Stimulated activated CD8-positive, alpha-beta memory T cell treated with anti-CD3 and anti-CD28 coated beads, Interleukin-12 subunit alpha, Interleukin-12 subunit beta, amount 100 ng/mL, for 1 hour (primary cell): ENCODE data around the gene HCFC1.
A peak's percentile ranks its signal among the peaks of the same experiment; 100 is the strongest.

Experiments used
- DNase-seq: peaks from one replicate; pipeline ENCODE4 v3.0.0-alpha.2; 2020; ENCODE audit warnings: low read depth

The HCFC1 gene

DNA sequence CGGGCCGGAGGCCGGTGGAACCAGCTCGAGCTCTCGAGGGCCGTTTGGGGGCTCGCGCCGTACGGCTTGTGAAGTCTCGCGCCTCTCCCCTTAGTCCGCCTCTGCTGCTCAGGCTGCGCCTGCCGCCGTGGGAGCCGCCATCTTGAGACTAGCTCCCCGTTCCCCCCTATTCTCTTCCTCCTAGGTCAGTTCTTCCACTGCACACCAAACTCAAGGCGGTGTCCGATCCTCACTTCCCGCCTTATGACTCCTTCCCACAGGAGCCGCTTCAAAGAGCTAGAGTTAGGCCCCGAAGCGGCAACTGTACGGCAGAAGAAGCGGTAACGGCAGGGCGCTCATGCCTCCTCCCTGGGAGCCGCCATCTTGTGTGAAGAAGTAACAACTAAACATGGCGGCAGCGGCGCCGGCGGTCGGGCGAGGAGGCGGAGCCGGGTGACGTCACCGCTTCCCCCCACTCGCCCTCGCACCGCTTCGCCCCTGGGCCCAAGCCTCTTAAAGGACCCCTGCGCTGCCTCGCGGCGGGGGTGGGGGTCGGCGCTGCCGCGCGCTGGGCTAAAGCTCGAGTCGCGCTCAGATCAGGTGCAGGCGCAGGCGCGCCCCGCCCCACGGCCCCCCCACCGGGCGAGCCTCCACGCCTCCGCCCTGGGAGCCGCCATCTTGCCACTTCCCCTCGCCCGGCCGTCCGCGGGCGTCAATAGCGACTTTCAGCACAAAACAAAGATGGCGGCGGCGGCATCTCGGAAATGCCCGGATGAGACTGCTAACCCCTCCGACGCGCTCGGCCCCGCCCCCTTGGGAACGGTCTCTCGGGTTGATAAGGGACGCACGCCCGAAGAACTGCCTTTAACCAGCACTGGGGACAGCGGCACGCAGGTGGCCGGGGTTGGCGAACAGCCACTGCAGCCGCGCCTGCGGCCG is at the start of gene HCFC1:
TSS of gene HCFC1 (minus strand) at position 369 of the 918 bp plus-strand sequence. CDS start 978 bp downstream, outside the sequence.
- peak; percentile 79 for DNase-seq

DNA sequence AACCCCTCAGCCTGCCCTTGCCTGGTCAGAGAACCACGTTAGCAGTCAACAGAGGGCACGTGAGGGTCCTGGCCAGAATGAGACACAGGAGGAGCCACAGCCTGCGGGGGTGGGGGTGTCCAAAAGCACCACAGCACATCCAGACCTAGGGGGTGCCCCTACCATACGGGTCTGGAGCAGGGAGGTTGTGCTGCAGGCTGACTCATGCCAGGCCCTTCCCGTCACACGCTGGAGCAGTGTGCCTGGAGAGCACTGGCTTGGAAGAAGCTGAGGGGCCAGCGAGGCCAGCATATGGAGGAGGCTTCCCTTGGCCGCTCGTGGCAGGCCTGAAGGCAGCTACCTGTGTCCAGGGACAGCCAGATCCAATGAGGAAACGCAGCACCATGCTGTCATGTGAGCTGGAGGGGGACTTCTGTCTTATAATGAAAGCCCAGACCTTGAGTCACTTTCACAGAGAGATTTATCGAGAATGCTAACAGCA is 49.6 kb upstream of the HCFC1 start:
- no peak for DNase-seq

DNA sequence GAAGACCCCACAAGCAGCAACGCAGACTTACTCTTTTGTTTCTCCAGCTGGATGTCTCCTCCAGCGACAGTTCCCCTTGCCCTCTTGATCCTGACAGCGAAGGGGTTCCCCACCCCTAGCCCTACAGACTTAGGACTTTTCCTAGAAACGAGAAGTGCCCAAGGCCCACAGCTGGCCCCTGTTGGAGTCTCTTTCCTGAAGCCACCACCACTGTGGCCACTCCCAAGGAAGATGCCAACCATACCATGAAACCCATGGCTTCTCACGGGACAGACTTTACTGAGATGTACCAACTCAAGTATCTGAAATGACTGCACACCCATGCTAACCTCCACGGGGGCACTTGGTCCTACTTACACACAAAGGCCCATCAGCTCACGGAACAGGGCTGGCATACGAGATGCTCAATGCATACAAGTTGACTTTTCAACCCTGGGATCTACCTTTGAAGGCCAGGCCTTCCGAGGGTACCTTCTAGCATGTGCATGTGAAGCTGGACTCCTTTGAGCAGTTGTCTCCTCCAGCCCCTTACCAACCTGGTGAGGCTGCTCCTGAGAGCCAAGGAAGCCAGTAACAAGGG is 49.0 kb upstream of the HCFC1 start:
- no peak for DNase-seq

DNA sequence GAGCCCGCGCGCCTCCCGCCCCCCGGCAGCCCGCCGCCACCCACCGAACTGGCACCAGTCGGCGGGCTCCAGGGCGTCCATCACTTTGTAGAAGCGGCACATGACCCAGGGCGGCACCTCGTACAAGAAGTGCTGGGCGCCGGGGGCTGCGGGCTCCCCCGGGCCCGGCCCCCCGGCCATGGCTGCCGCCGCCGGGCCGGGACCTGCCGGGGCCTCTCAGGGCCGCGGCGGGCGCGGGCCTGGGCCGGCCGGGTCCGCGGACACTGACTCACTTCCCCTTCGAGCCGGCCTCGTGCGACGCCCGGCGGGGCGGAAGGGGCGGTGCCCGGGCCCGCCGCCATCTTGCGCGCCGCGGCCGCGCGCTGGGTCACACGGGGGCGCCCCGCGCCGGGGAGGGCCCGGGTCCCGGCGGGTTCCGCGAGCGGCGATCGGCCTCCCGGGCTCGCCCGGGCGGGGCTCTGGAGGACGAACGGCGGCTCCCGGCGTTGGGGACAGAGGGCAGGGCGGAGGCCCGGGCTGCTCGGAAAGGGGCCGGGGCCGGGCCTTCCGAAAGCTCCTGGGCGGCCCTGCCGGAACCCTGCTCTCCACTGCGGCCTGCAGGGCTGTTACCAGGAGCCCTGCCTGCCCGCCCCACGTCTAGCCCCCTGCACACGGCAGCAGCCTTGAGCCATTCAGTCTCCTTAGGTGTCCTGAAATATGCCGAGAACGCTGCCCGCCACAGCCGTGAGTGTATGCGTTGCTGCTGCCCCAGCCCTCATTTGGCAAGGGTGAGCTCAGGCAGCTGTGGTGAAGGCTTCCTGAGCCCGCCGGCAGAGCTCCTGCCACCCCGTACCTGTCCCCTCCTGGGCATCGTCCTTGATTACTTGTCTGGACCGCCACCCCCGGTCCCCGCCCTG is 48.3 kb upstream of the HCFC1 start, which contains the start of gene IRAK1:
TSS of gene IRAK1 (minus strand) at position 270 of the 896 bp plus-strand sequence. CDS start at position 180, 90 bp downstream.
- DNase-seq: peak; percentile 28

DNA sequence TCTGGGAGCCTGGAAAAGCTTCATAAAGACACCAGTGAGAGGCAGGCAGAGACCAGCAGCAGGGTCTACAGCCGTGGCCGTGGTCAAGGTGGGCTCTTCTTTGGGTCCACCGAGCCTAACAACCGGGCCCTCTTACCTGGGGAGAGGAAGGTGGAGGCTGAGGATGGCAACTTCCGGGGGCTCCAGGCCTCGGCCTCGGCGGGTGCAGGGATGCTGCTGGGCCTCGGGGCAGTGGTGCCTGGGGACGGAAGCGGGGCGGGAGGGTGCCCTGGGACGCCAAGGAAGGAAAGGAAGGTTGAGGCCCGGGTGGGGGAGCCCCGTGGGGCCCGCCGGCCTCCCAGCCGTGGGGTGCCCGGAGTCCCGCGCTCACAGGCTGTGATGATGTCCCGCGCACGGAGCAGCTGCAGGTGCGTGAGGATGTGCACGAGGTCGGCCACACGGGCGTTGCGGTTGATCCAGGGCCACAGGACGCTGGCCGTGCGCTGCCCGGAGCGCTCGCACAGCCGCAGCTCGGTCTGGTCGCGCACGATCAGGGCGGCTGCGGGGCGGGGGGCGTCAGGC is 47.5 kb upstream of the HCFC1 start:
- DNase-seq: no peak

DNA sequence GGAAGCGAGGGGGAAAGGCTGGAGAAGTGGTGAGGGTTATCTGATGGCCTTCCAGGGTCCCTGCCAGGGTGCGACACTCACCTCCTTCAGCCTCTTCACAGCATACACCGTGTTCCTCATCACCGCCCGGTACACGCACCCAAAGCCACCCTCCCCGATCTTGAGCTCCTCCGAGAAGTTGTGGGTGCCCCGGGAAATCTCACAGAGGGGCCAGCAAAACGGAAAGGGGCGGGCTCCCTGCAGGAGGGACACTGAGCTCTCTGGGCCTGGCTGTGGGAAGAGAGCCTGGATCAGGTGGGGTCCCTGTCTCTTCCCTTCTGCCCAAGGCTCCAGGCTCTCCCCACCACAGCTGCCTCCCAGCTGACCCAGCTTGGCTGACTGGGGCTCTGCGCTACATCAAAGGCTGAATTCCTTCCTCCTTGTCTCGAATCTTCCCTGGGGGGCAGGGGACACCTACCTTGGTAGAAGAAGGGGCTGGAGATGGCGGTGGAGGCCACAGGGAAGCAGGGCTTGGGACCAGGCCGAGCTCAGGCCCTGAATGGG is 47.0 kb upstream of the HCFC1 start:
- DNase-seq: no peak

DNA sequence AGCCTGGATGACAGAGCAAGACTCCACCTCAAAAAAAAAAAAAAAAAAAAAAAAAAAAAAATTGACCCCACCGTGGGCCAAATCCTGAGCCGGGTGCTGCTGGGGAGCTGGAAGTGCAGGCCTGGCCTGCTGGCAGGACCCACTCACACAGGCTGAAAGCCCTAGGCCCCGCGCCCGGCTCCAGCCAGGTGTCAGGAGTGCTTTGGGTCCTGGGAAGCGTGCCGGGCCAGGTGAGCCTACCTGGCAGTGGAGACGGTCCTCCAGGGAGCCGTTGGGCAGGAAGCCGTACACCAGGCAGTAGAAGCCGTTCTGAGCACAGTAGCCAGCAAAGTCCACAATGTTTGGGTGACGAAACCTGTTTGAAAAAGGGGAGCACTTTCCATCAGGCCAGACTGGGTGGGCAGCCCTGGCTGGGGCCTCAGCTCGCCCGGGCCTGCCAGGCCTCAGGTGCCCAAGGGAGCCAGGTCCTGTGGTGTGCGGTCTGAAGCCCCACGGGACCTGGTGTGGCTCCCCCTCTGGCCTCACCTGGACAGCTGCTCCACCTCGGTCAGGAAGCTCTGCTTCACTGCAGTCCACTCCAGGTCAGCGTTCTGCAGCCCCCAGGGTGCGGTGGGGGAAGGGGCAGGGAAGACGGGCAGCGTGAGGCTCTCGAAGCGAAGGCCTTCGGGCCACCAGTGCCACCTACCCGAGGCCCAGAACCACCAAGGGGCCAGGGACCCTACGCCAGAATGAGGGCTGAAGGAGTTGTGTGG is 46.3 kb upstream of the HCFC1 start:
- no peak for DNase-seq

DNA sequence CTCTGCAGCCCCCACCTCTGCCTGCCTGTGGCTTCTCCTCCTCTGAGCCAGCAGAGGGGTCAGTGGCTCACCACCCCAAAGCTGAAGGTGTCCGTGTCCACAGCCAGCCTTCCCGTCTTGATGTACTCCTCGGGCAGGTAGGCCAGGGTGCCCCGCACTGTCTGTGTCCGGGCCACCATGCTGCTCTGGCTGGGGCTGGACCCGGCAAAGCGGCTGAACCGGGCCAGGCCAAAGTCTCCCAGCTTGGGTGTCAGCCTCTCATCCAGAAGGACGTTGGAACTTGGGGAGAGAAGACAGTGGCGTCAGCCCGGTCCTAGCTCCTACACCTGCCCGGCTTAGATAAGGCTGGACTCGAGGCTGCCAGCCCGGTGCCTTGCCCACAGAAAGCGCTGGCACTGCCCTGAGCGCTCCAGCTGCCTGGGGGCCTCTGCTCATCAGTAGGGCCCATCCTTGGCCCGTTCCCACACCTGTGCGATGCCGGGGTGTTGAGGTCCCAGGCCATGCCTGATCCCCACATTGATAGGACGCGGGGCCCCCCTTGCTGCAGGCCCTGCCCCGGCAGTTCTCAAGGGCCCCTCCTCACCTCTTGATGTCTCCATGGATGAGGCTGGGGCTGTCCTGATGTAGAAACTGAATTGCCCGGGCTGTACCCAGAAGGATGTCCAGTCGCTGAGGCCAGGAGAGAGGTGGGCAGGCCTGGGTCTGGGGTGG is 44.9 kb upstream of the HCFC1 start:
- no peak for DNase-seq

DNA sequence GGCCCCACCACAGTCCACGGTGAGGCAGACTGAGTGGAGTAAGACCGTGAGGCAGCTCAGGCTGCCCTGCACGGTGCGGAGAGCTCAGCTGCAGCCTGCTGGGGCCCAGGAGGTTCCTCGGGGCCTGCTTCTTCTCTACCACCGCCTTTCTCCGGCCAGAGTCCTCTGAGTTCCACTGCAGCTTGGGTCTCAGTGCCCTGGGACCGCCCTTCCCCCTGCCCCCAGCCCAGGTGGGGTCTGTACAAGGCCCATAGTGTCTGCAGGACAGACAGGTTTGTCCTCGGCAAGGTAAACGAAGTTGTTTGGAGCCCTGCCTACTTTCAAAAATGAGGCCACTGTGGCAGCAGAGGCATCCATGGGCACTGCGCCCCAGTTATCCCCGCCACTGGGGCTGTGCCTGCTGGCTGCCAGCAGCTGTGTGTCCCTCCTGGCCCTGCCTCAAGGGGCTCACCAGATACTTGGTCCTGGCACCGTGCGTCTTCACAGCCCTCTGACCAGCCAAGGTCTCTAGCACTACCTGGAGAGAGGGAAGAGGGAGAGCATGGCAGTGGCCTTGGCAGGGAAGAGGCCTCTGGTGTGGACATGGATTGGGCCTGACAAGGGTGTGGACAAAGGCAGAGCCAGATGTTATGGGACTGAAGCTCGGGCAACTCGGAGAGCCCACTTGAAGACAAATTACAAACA is 44.1 kb upstream of the HCFC1 start:
- DNase-seq: no peak

DNA sequence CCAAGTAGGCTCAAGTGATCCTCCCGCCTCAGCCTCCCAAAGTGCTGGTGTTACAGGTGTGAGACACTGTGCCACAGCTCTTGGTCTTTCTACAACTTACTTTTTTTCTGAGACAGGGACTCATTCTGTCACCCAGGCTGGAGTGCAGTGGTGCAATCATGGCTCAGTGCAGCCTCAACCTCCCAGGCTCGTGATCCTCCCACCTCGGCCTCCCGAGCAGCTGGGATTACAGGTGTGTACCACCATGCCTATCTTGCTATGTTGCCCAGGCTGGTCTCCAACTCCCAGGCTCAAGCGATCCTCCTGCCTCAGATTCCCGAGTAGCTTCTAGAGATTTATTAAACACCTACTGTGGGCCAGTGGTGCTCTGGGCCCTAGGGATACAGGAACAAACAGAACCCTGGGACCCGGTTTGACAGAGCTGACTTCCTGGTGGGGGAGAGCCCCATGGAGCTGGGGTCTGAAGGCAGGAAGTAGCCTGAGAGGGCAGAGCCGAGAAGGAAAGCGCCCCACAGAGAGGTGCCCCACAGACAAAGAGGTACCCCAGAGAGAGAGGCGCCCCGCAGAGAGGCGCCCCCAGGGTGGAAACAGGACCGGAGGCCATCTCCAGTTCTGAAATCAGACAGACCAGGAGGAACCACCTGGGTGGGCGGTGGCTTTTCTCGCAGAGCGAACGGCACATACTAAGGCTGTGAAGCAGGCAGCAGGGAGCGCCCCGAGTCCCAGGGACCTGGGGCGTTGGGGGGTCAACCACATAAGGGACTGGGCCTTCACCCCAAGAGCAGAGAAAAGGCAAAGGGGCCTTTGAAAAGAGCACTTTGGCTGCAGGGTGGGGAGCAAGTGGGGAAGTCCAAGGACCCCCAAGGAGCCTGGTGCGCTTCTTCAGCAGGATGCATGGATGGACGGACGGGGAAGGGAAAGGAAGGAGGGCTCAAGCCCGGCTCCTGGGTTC is 43.1 kb upstream of the HCFC1 start:
- DNase-seq: no peak

DNA sequence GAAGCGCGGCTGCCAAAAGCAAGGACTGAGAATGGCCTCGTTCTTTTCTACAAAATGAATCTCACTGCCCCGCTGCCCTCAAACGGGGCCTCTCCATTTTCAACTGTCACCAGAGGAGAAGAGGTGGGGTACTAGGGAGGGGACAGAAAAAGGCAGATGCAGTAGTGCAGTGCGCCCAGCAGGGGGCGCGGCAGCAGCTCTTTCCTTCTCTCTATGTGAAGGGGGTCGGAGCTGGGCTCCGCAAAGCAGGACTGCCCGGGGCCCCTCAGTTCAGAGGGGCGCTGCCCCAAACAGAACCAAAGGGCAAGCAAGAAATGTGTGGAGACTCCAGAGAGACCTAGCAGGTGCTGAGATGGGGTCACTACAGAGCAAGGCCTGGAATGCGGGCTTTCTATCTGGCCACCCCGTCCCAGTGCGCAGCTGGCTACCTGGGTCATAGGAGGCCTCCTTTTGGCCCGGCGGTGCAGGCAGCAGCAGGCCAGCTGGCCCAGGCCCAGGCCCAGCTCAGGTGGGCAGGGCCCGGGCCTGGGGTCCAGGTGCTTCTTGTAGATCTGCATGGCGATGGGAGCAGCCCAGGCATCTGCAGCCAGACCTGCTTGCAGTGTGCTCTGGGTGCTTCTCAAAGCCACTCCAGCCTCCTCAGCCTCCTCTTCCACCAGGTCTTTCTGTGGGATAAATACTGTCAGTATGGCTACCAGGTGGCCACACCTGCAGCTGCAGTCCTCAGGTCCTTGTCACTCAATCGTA is 42.2 kb upstream of the HCFC1 start:
- peak; percentile 25 for DNase-seq

DNA sequence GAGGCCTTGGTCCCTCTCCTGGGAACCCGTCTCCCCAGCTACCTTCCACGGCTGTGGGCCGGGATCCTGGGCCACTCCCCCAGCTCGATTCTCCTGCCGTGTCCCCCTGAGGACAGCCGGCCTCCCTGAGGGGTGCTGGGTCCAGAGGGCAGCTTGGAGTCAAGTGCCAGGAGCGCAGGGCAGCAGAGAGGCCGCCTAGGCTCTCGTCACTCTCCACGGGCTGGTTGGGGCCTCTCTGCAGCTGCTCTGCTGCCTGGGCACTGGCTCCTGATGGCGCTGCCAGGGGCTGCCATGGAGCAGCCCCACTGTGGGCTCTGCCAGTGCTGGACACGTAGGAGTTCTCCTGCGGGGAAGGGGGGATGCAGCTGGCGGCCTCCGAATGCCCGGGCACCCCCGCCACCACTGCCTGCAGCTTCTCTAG is 41.4 kb upstream of the HCFC1 start:
- DNase-seq: no peak

DNA sequence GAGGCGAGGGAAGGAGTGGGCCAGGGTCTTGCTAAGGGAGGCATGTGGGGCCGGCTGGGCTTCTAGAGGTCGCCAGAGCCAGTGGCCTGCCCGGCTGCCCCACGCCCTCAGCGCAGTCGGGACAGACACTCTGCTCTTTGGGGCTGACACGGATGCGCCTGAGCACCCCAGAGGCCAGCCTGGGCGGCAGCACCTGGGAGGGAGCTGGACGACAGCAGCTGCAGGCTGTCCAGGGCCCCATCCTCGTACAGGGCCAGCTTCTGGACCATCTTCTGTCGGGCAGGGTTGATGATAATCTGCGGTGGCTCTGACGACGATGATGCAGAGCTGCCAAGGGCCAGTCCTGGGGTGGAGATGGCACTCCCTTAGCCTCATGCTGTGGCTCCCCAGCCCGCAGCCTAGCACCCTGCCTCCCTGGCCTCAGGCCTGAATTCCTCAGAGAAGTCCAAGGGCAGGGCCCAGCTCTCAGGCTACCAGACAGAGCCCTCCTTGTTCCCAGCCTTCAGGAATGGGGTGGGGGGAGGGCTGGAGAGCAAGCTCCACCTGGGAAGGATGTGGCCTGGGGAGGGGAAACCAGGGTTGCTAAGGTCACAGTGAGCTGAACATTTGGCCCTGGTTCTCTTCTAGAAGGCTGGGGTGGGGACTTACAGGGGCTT is 40.8 kb upstream of the HCFC1 start:
- no peak for DNase-seq

DNA sequence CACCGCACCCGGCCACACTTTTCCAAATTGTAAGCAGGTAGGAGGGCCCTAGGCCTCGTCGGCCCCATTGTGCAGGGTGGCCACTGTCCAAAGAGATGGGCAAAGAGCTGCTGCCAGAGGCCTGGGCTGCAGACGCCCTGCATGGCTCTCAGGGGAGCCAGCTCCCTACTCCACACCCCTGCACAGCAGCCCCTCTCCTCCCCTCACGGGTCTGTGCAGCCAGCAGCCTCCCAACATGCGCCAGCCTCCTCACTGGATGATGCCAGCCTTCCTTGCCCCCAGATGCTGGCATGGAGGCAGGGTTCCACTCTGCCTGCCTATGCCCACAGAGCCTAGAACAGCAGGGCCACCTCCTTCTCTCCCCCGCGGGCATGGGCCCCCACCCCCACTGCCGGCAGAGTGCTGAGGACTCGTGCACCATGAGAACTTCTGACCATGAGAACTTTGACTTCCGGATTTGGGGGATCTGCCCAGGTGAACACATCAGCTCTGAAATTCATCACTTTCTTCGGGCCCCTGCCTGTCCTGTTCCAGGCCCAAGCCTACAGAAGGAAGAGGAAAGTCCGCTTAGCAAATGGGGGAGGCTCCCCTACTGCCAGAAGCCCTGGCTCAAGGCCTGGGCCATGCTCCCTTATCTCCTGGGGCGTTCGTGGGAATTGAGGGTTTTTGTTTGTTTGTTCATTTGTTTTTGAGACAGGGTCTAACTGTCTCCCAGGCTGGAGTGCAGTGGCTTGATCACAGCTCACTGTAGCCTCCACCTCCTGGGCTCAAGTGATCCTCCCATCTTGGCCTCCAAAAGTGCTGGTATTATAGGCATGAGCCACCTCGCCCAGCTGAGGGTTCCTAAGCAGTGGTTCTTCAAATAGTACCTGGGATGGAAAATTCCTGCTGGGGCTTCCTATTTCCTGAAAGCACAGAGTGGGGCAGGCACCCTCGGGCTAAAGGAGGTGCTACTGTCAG is 40.0 kb upstream of the HCFC1 start:
- no peak for DNase-seq

DNA sequence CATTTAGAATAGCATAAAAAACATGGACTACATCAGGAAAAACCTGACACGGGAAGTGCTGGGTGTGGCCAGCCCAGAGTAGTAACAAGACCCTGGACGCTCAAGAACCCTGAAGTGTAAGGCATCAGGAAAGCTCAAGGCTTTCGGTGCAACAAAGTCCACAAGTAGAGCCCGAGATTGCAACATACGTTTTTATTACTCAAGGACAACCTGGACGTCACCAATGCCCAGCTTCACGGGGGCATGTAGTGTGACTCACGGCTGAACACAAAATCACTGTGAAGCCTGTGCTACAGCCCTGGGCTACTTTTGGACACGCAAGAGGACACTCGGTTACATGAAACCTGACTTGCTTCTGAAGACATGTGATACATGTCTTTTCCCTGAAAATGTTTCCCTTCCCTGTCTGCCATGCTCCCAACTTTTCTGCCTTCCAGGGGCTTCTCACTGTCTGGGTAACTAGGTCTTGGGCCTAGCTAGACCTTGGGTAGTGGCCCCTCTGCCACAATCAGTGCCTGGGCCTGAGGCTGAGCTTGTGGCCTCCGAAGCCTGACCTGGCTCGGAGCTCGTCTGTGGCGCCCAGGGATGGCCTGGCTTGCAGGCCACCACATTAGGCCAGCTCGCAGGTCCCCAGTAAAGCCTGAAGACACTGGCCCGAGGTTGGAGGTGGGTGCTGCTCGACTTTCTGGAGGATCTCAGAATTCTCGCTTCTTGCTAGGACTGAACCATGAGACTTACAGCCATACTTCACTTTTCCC is 38.9 kb upstream of the HCFC1 start:
- DNase-seq: no peak
